HEK293 (cell line): ENCODE data around the gene TTC16.

Experiments
- CTCF ChIA-PET: fragments of 350-600 bp; formaldehyde crosslinking; extraction: SDS; loops from one replicate; lab custom pipeline; 2021; ENCODE audit warnings: antibody characterized with exemption; lab: Yijun Ruan, JAX
- POLR2A ChIA-PET: fragments of 300-600 bp; formaldehyde crosslinking; extraction: SDS; loops from one replicate; lab custom pipeline; 2020; ENCODE audit warnings: antibody characterized with exemption, inconsistent platforms; lab: Yijun Ruan, JAX
- H3K27ac ChIP-seq: fragments of 200-500 bp; sonication (Bioruptor generic); 2 replicates; pipeline ENCODE4 v1.5.1; 2014; ENCODE audit warnings: low read depth, low read length, control low read depth, inconsistent platforms; ENCODE audit errors: extremely low read depth
- H3K36me3 ChIP-seq, 2 experiments: fragments of 200-500 bp in 1 of 2; sonication (Bioruptor generic) in 1 of 2; 1 replicate in 1 of 2; 2 replicates in 1 of 2; pipeline ENCODE4 v1.5.1; 2014 to 2017; ENCODE audit warnings: inconsistent platforms in 2 of 2, low read length in 2 of 2; ENCODE audit not compliant: control insufficient read depth in 2 of 2, insufficient read depth in 1 of 2
- H3K4me1 ChIP-seq: fragments of 200-500 bp; sonication (Bioruptor generic); 2 replicates; pipeline ENCODE4 v1.5.1; 2014; ENCODE audit warnings: mild to moderate bottlenecking, low read length, inconsistent platforms; ENCODE audit not compliant: control insufficient read depth, insufficient read depth
- H3K4me3 ChIP-seq: 2 replicates; pipeline ENCODE4 v1.5.1; 2011; ENCODE audit warnings: low read depth, mild to moderate bottlenecking, control low read depth, low read length, moderate library complexity
- H3K9me3 ChIP-seq: fragments of 200-500 bp; sonication (Bioruptor generic); 2 replicates; pipeline ENCODE4 v1.5.1; 2014; ENCODE audit warnings: low read depth, low read length, inconsistent platforms; ENCODE audit not compliant: control insufficient read depth, insufficient read depth
- ATF2 ChIP-seq: fragments of 450-650 bp; formaldehyde crosslinking; IDR thresholded peaks from 2 replicates; pipeline ENCODE4 v1.5.1; 2016; ENCODE audit warnings: missing biosample characterization, missing genetic modification characterization, low read depth
- BCL6B ChIP-seq: fragments of 450-650 bp; formaldehyde crosslinking; IDR thresholded peaks from 2 replicates; pipeline ENCODE4 v1.5.1; 2017; ENCODE audit warnings: missing biosample characterization, missing genetic modification characterization
- KLF10 ChIP-seq: fragments of 450-650 bp; IDR thresholded peaks from 2 replicates; pipeline ENCODE4 v1.5.1; 2018; ENCODE audit warnings: missing biosample characterization, mild to moderate bottlenecking, missing genetic modification characterization
- SALL2 ChIP-seq: fragments of 450-650 bp; formaldehyde crosslinking; IDR thresholded peaks from 2 replicates; pipeline ENCODE4 v1.5.0; 2017; ENCODE audit warnings: missing biosample characterization, mild to moderate bottlenecking, missing genetic modification characterization, borderline replicate concordance
- TCF7L2 ChIP-seq: IDR thresholded peaks from 2 replicates; pipeline ENCODE4 v1.6.1; 2011; ENCODE audit warnings: low read depth, mild to moderate bottlenecking, inconsistent platforms, low read length, moderate library complexity, borderline replicate concordance
- ZBTB11 ChIP-seq: fragments of 450-650 bp; formaldehyde crosslinking; conservative IDR thresholded peaks from 2 replicates; pipeline ENCODE4 v1.5.1; 2016; ENCODE audit warnings: low read depth, missing biosample characterization, missing genetic modification characterization
- ZBTB20 ChIP-seq: fragments of 450-650 bp; formaldehyde crosslinking; IDR thresholded peaks from 2 replicates; pipeline ENCODE4 v1.5.1; 2016; ENCODE audit warnings: missing biosample characterization, missing genetic modification characterization
- ZBTB48 ChIP-seq: fragments of 450-650 bp; formaldehyde crosslinking; IDR thresholded peaks from 2 replicates; pipeline ENCODE4 v1.5.1; 2016; ENCODE audit warnings: missing biosample characterization, missing genetic modification characterization
- ZBTB6 ChIP-seq: fragments of 450-650 bp; formaldehyde crosslinking; IDR thresholded peaks from 2 replicates; pipeline ENCODE4 v1.5.1; 2017; ENCODE audit warnings: missing biosample characterization, missing genetic modification characterization
- ZFHX2 ChIP-seq: fragments of 450-650 bp; formaldehyde crosslinking; conservative IDR thresholded peaks from 2 replicates; pipeline ENCODE4 v1.5.1; 2016; ENCODE audit warnings: missing biosample characterization, missing genetic modification characterization
- ZNF223 ChIP-seq: fragments of 450-650 bp; formaldehyde crosslinking; IDR thresholded peaks from 2 replicates; pipeline ENCODE4 v1.5.1; 2016; ENCODE audit warnings: missing biosample characterization, missing genetic modification characterization
- ZNF248 ChIP-seq: fragments of 450-650 bp; formaldehyde crosslinking; IDR thresholded peaks from 2 replicates; pipeline ENCODE4 v1.5.1; 2017; ENCODE audit warnings: missing biosample characterization, missing genetic modification characterization
- ZNF280C ChIP-seq: fragments of 450-650 bp; formaldehyde crosslinking; IDR thresholded peaks from 2 replicates; pipeline ENCODE4 v1.5.1; 2016; ENCODE audit warnings: missing biosample characterization, missing genetic modification characterization
- ZNF341 ChIP-seq: fragments of 450-650 bp; formaldehyde crosslinking; IDR thresholded peaks from 2 replicates; pipeline ENCODE4; 2016; ENCODE audit warnings: low read depth, missing biosample characterization, missing genetic modification characterization
- ZNF366 ChIP-seq: fragments of 450-650 bp; formaldehyde crosslinking; conservative IDR thresholded peaks from 2 replicates; pipeline ENCODE4 v1.5.1; 2016; ENCODE audit warnings: missing biosample characterization, missing genetic modification characterization
- ZNF394 ChIP-seq: fragments of 450-650 bp; formaldehyde crosslinking; IDR thresholded peaks from 2 replicates; pipeline ENCODE4 v1.5.1; 2016; ENCODE audit warnings: missing biosample characterization, missing genetic modification characterization, mild to moderate bottlenecking, moderate library complexity, borderline replicate concordance
- ZNF433 ChIP-seq: fragments of 450-650 bp; formaldehyde crosslinking; IDR thresholded peaks from 2 replicates; pipeline ENCODE4 v1.5.1; 2016; ENCODE audit warnings: missing biosample characterization, missing genetic modification characterization, low read depth
- ZNF449 ChIP-seq: fragments of 450-650 bp; formaldehyde crosslinking; IDR thresholded peaks from 2 replicates; pipeline ENCODE4 v1.5.1; 2017; ENCODE audit warnings: missing biosample characterization, mild to moderate bottlenecking, missing genetic modification characterization, moderate library complexity
- ZNF510 ChIP-seq: fragments of 450-650 bp; formaldehyde crosslinking; IDR thresholded peaks from 2 replicates; pipeline ENCODE4 v1.5.1; 2018; ENCODE audit warnings: mild to moderate bottlenecking, missing genetic modification characterization, missing biosample characterization; ENCODE audit not compliant: insufficient replicate concordance
- ZNF621 ChIP-seq: fragments of 450-650 bp; formaldehyde crosslinking; IDR thresholded peaks from 2 replicates; pipeline ENCODE4 v1.5.1; 2017; ENCODE audit warnings: missing biosample characterization, missing genetic modification characterization
- ZNF670 ChIP-seq: fragments of 450-650 bp; formaldehyde crosslinking; IDR thresholded peaks from 2 replicates; pipeline ENCODE4 v1.5.1; 2016; ENCODE audit warnings: missing biosample characterization, missing genetic modification characterization, low read depth
- ZNF747 ChIP-seq: fragments of 450-650 bp; formaldehyde crosslinking; IDR thresholded peaks from 2 replicates; pipeline ENCODE4 v1.5.1; 2016; ENCODE audit warnings: missing biosample characterization, missing genetic modification characterization
- ZNF776 ChIP-seq: fragments of 450-650 bp; formaldehyde crosslinking; IDR thresholded peaks from 2 replicates; pipeline ENCODE4 v1.5.0; 2017; ENCODE audit warnings: missing biosample characterization, missing genetic modification characterization, borderline replicate concordance
- ZNF785 ChIP-seq: fragments of 450-650 bp; formaldehyde crosslinking; IDR thresholded peaks from 2 replicates; pipeline ENCODE4 v1.5.1; 2016; ENCODE audit warnings: missing biosample characterization, missing genetic modification characterization
- ZNF792 ChIP-seq: fragments of 450-650 bp; formaldehyde crosslinking; IDR thresholded peaks from 2 replicates; pipeline ENCODE4 v1.5.1; 2016; ENCODE audit warnings: missing biosample characterization, missing genetic modification characterization

TTC16 gene

GRCh38 chr9:127762111-127762676 is 46.3 kb downstream of the TTC16 start:
- TF ChIP-seq TCF7L2 (no peak), ZBTB6 (no peak), SALL2 (no peak), ZNF449 (tag by site-specific recombination) (no peak), ZNF621 (no peak), ZNF776 (no peak), ZNF510 (tag by site-specific recombination) (no peak), ZNF280C (tag by site-specific recombination) (no peak), ZBTB48 (tag by site-specific recombination) (no peak), ZNF792 (no peak), ZNF223 (no peak), ZNF366 (tag by site-specific recombination) (no peak), KLF10 (no peak), BCL6B (tag by site-specific recombination) (no peak), ZNF248 (no peak)

GRCh38 chr9:127763918-127764384 is 48.1 kb downstream of the TTC16 start:
- Histone ChIP-seq H3K4me1 (no peaks in the 10 kb centered on the region), H3K9me3 (no peaks in the 10 kb centered on the region), H3K36me3 (no peaks in the 10 kb centered on the region), H3K27ac (no peak overlapping the region), H3K4me3 (no peak overlapping the region)
- POLR2A ChIA-PET = interaction anchor here (0.9 kb wide), 1 partner anchor 29 kb away, joined by 3 read pairs; no protein-coding TSS in a partner anchor
- CTCF ChIA-PET = interaction anchor here (0.6 to 2.3 kb wide), 16 partner anchors 17 to 333 kb away, joined by 3 to 12 read pairs (median 4); partner anchors contain the start of genes CDK9 and TOR2A
- no peak for TF ChIP-seq ZNF341 (tag by site-specific recombination)
- TF ChIP-seq ZNF785 = no peak
- no peak for TF ChIP-seq ZNF433 (tag by site-specific recombination)
- no peak for TF ChIP-seq ZNF747
- no peak for TF ChIP-seq ZNF670 (tag by site-specific recombination)
- TF ChIP-seq ATF2 (tag by site-specific recombination) = no peak
- TF ChIP-seq ZBTB11 (tag by site-specific recombination) = no peak
- TF ChIP-seq ZFHX2 = peak; percentile 59
- no peak for TF ChIP-seq ZBTB20 (tag by site-specific recombination)
- TF ChIP-seq ZNF394 = no peak

More at GRCh38 chr9:127762111-127762676, 46.3 kb downstream of the TTC16 start:
- H3K4me3 ChIP-seq = no peak overlapping the region
- H3K9me3 ChIP-seq = no peaks in the 10 kb centered on the region
- ChIA-PET CTCF (interaction anchor here (0.9 to 2.3 kb wide), 2 partner anchors 23 to 28 kb away, joined by 3 to 12 read pairs; partner anchors contain the start of genes CDK9 and TOR2A), POLR2A (interaction anchor here (2.1 kb wide), 1 partner anchor 9 kb away, joined by 7 read pairs; no protein-coding TSS in a partner anchor)
- H3K27ac ChIP-seq = no peak overlapping the region
- no peaks in the 10 kb centered on the region for H3K36me3 ChIP-seq
- H3K4me1 ChIP-seq = no peaks in the 10 kb centered on the region
